Mesothelial cell of epicardium (in vitro differentiated cells): ENCODE measurements around the gene GMNN. TPM values are rescaled to one million over a fixed set of nuclear protein-coding genes. Genes with fewer than 3 reads are reported as not detected.
"Not testable (repeated sequence)": the region's sequence is repeated elsewhere in the genome, so short reads cannot be mapped to it uniquely, and the experiment has no call there.

Experiments used
- DNase-seq, 2 experiments: peaks; one replicate each; pipeline ENCODE4 v3.0.0; 2021; ENCODE audit warnings: low spot score in 2 of 2; ENCODE audit not compliant: unreplicated experiment in 2 of 2
- H3K27ac Mint-ChIP-seq: 2 replicates; pipeline ENCODE4 v1.8.0; 2021; ENCODE audit warnings: mixed read lengths
- H3K27me3 Mint-ChIP-seq: 2 replicates; pipeline ENCODE4 v1.8.0; 2021; ENCODE audit warnings: low read depth, mixed read lengths
- H3K36me3 Mint-ChIP-seq: 2 replicates; pipeline ENCODE4 v1.8.0; 2021; ENCODE audit warnings: mixed read lengths
- H3K4me1 Mint-ChIP-seq: 2 replicates; pipeline ENCODE4 v1.8.0; 2021; ENCODE audit warnings: mixed read lengths
- H3K4me3 Mint-ChIP-seq: 2 replicates; pipeline ENCODE4 v1.8.0; 2021; ENCODE audit warnings: mild to moderate bottlenecking, moderate library complexity, mixed read lengths
- H3K9me3 Mint-ChIP-seq: 2 replicates; pipeline ENCODE4 v1.8.0; 2021; ENCODE audit warnings: mixed read lengths
- CTCF ChIP-seq: fragments of 200-600 bp; sonication (generic); IDR thresholded peaks from one replicate; pipeline ENCODE4 v1.5.0; 2021; ENCODE audit warnings: antibody characterized with exemption; ENCODE audit not compliant: unreplicated experiment
- total RNA-seq: library from RNA; stranded (reverse); gene quantifications from 3 replicates; pipeline ENCODE4 v1.2.1, GENCODE V29; 2021

GMNN gene
- total RNA-seq, 1 donor from 2014 or later: 23.4 TPM

GRCh38 chr6:24742216-24742738, 32.5 kb upstream of the GMNN start:
- DNase-seq: no peak
- Mint-ChIP-seq H3K36me3 (no peaks in the 10 kb centered on the region), H3K27me3 (no peaks in the 10 kb centered on the region), H3K9me3 (no peaks in the 10 kb centered on the region), H3K4me1 (no peaks in the 10 kb centered on the region), H3K27ac (no peak overlapping the region), H3K4me3 (no peak overlapping the region)
- TF ChIP-seq CTCF: no peak

- H3K27me3 Mint-ChIP-seq: no peaks in the 10 kb centered on the region
- H3K9me3 Mint-ChIP-seq: no peaks in the 10 kb centered on the region
- no peak for DNase-seq
- H3K27ac Mint-ChIP-seq: no peak overlapping the region
- H3K4me3 Mint-ChIP-seq: no peak overlapping the region
- no peaks in the 10 kb centered on the region for H3K4me1 Mint-ChIP-seq
- TF ChIP-seq CTCF: no peak
- H3K36me3 Mint-ChIP-seq: no peaks in the 10 kb centered on the region
Observed at GRCh38 chr6:24743265-24743943, 31.3 kb upstream of the GMNN start.

- H3K9me3 Mint-ChIP-seq: no peaks in the 10 kb centered on the region
- H3K36me3 Mint-ChIP-seq: no peaks in the 10 kb centered on the region
- no peak for DNase-seq
- H3K27me3 Mint-ChIP-seq: no peaks in the 10 kb centered on the region
- no peak overlapping the region for H3K27ac Mint-ChIP-seq
- no peak overlapping the region for H3K4me3 Mint-ChIP-seq
- TF ChIP-seq CTCF: no peak
- no peaks in the 10 kb centered on the region for H3K4me1 Mint-ChIP-seq
Observed at GRCh38 chr6:24743944-24744335, 30.8 kb upstream of the GMNN start.

- no peaks in the 10 kb centered on the region for H3K36me3 Mint-ChIP-seq
- H3K27ac Mint-ChIP-seq: no peak overlapping the region
- no peaks in the 10 kb centered on the region for H3K9me3 Mint-ChIP-seq
- no peak for TF ChIP-seq CTCF
- H3K4me1 Mint-ChIP-seq: no peaks in the 10 kb centered on the region
- no peak for DNase-seq
- H3K27me3 Mint-ChIP-seq: no peaks in the 10 kb centered on the region
- H3K4me3 Mint-ChIP-seq: no peak overlapping the region
Observed at GRCh38 chr6:24744911-24745310, 29.8 kb upstream of the GMNN start.

GRCh38 chr6:24749297-24749696, 25.4 kb upstream of the GMNN start:
- H3K4me3 Mint-ChIP-seq: no peak overlapping the region
- no peaks in the 10 kb centered on the region for H3K27me3 Mint-ChIP-seq
- no peak for TF ChIP-seq CTCF
- H3K9me3 Mint-ChIP-seq: peaks cover 10% of the 10 kb centered on the region
- no peaks in the 10 kb centered on the region for H3K4me1 Mint-ChIP-seq
- no peak for DNase-seq
- H3K36me3 Mint-ChIP-seq: no peaks in the 10 kb centered on the region
- no peak overlapping the region for H3K27ac Mint-ChIP-seq

- not testable (repeated sequence) for H3K36me3 Mint-ChIP-seq, H3K4me3 Mint-ChIP-seq, H3K27me3 Mint-ChIP-seq, DNase-seq, H3K4me1 Mint-ChIP-seq, H3K27ac Mint-ChIP-seq
- peaks cover 12% of the 10 kb centered on the region for H3K9me3 Mint-ChIP-seq
Observed at GRCh38 chr6:24750878-24751277, 23.9 kb upstream of the GMNN start.
